HepG2 (cell line): ENCODE data around the gene SLFN14.

ENCODE experiments used
- ARHGAP35 ChIP-seq: sonication (generic); formaldehyde crosslinking; IDR thresholded peaks from 2 replicates; pipeline ENCODE4 v1.9.0; 2022; ENCODE audit warnings: mild to moderate bottlenecking, inconsistent platforms, moderate library complexity, missing genetic modification reagents, borderline replicate concordance
- BCL3 ChIP-seq: sonication (generic); formaldehyde crosslinking; IDR thresholded peaks from 2 replicates; pipeline ENCODE4 v1.5.1; 2020; ENCODE audit warnings: mild to moderate bottlenecking, missing genetic modification reagents, moderate library complexity
- BRD4 ChIP-seq: sonication (generic); formaldehyde crosslinking; IDR thresholded peaks from 2 replicates; pipeline ENCODE4 v1.4.0; 2020; ENCODE audit warnings: missing genetic modification reagents
- CEBPB ChIP-seq: IDR thresholded peaks from 2 replicates; pipeline ENCODE4 v1.6.1; 2011; ENCODE audit warnings: low read depth, low read length, improper control_type of control experiment, borderline replicate concordance
- GABPB1 ChIP-seq: IDR thresholded peaks from 2 replicates; pipeline ENCODE4 v1.6.1; 2016; ENCODE audit warnings: mild to moderate bottlenecking, missing genetic modification reagents, moderate library complexity, missing compliant biosample characterization
- ONECUT2 ChIP-seq: sonication (generic); formaldehyde crosslinking; IDR thresholded peaks from 2 replicates; pipeline ENCODE4 v1.4.0; 2020; ENCODE audit warnings: missing genetic modification reagents
- POLR2AphosphoS2 ChIP-seq: IDR thresholded peaks from 2 replicates; pipeline ENCODE4 v1.6.1; 2011; ENCODE audit warnings: low read depth, low read length, improper control_type of control experiment
- TIGD3 ChIP-seq: sonication (generic); formaldehyde crosslinking; IDR thresholded peaks from 2 replicates; pipeline ENCODE4 v1.5.1; 2020; ENCODE audit warnings: mild to moderate bottlenecking, missing genetic modification reagents, borderline replicate concordance

GRCh38 chr17:35539659-35540026 lies 21.0 kb downstream of the SLFN14 start:
- TF ChIP-seq GABPB1 (CRISPR knock-in tag) (no peak), BCL3 (CRISPR knock-in tag) (no peak), ARHGAP35 (CRISPR knock-in tag) (no peak), POLR2AphosphoS2 (no peak), ONECUT2 (no peak), BRD4 (no peak), TIGD3 (no peak), CEBPB (no peak)
